ENCODE results near the gene TRIM17.

DNA sequence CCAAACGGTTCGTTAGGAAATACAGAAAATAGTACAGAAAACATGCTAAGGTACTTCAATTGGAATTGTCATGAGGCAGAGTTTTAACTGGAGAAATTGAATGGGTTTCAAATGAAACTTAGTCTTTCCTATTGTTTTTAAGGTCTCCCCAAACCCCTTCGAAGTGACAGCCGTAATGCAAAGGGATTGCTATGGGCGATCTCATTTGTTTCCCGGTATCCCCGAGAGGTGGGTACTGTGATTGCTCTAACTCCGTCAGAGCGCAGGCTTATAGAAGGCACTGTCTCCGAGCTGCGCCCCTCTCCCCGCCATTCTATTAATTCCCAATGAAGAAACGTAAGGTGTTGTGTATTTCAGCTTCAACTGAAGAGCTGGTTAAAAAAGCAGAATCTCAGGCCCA is 48.5 kb upstream of the TRIM17 start:
- TF ChIP-seq, protein P1, sequence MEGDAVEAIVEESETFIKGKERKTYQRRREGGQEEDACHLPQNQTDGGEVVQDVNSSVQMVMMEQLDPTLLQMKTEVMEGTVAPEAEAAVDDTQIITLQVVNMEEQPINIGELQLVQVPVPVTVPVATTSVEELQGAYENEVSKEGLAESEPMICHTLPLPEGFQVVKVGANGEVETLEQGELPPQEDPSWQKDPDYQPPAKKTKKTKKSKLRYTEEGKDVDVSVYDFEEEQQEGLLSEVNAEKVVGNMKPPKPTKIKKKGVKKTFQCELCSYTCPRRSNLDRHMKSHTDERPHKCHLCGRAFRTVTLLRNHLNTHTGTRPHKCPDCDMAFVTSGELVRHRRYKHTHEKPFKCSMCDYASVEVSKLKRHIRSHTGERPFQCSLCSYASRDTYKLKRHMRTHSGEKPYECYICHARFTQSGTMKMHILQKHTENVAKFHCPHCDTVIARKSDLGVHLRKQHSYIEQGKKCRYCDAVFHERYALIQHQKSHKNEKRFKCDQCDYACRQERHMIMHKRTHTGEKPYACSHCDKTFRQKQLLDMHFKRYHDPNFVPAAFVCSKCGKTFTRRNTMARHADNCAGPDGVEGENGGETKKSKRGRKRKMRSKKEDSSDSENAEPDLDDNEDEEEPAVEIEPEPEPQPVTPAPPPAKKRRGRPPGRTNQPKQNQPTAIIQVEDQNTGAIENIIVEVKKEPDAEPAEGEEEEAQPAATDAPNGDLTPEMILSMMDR (IDR thresholded peaks at IDR 0.05): no peak
- no peak for TF ChIP-seq POLR2A (IDR thresholded peaks at IDR 0.05)

All from adrenal gland (tissue), 5 donors.